Endothelial cell of umbilical vein (primary cell): ENCODE results near the gene SSMEM1. TPM values are rescaled to one million over a fixed set of nuclear protein-coding genes. Genes with fewer than 3 reads are reported as not detected.

Source experiments
- BruUV-seq: library from RNA; stranded (reverse); fragments of 400-500 nt; replicated peaks from 2 replicates; lab custom pipeline; 2021; lab: Mats Ljungman, UMichigan
- CTCF ChIA-PET: fragments of 300-600, 350-600 bp; sonication (Branson Sonifier 250); formaldehyde crosslinking; loops from one replicate; lab custom pipeline; 2021; ENCODE audit warnings: antibody characterized with exemption, inconsistent platforms; lab: Charles Lee
- POLR2A ChIA-PET: fragments of 300-600, 350-600 bp; sonication (Branson Sonifier 250); formaldehyde crosslinking; loops from one replicate; lab custom pipeline; 2021; ENCODE audit warnings: antibody characterized with exemption, inconsistent platforms; lab: Charles Lee
- DNase-seq: peaks from one replicate; pipeline ENCODE4 v3.0.0-alpha.2; 2011; ENCODE audit warnings: low read depth, low spot score
- FAIRE-seq: peaks from 2 replicates; lab custom pipeline; 2011; peaks lifted over from hg19 to GRCh38; lab: Jason Lieb, UNC
- H2AFZ ChIP-seq: 2 replicates; pipeline ENCODE4 v1.6.0; 2012; ENCODE audit warnings: low read depth, low read length, control low read depth, inconsistent platforms
- H3K27ac ChIP-seq: 2 replicates; pipeline ENCODE4 v1.5.1; 2011; ENCODE audit warnings: low read depth, mild to moderate bottlenecking, control low read depth, low read length, moderate library complexity; ENCODE audit not compliant: insufficient read depth
- H3K27me3 ChIP-seq, 2 experiments: 2 replicates each; pipeline versions ENCODE4 v1.6.0 to v1.6.1; 2011; ENCODE audit warnings: low read length in 2 of 2, mixed read lengths in 1 of 2; ENCODE audit not compliant: control insufficient read depth in 2 of 2, insufficient read depth in 2 of 2
- H3K36me3 ChIP-seq, 2 experiments: 2 replicates in 1 of 2; 3 replicates in 1 of 2; pipeline ENCODE4 v1.5.1; 2011; ENCODE audit warnings: low read length in 2 of 2, mild to moderate bottlenecking in 1 of 2, moderate library complexity in 1 of 2; ENCODE audit not compliant: control insufficient read depth in 2 of 2, insufficient read depth in 2 of 2; ENCODE audit errors: extremely low read depth in 1 of 2
- H3K4me1 ChIP-seq: 3 replicates; pipeline ENCODE4 v1.5.1; 2011; ENCODE audit warnings: mild to moderate bottlenecking, low read length; ENCODE audit not compliant: control insufficient read depth, insufficient read depth; ENCODE audit errors: extremely low read depth
- H3K4me2 ChIP-seq: 2 replicates; pipeline ENCODE4 v1.6.1; 2011; ENCODE audit warnings: low read length, control low read depth, mixed read lengths; ENCODE audit not compliant: insufficient read depth
- H3K4me3 ChIP-seq, 3 experiments: fragments of 200-600 bp in 1 of 3; sonication (generic), shearing (Covaris generic) in 1 of 3; replicated peaks in 1 of 3; 2 replicates each; pipeline ENCODE4 v1.5.1; 2011 to 2016; ENCODE audit warnings: control low read depth in 3 of 3, low read length in 3 of 3, mild to moderate bottlenecking in 2 of 3, inconsistent platforms in 1 of 3, low read depth in 1 of 3, moderate library complexity in 1 of 3; ENCODE audit not compliant: insufficient read depth in 1 of 3
- H3K79me2 ChIP-seq: 2 replicates; pipeline ENCODE4 v1.6.0; 2012; ENCODE audit warnings: low read length, inconsistent platforms; ENCODE audit not compliant: control insufficient read depth, insufficient read depth
- H3K9ac ChIP-seq: replicated peaks from 2 replicates; pipeline ENCODE3; 2011; ENCODE audit warnings: low read length, control low read depth; ENCODE audit not compliant: insufficient read depth; ENCODE audit errors: extremely low read depth
- H3K9me1 ChIP-seq: replicated peaks from 3 replicates; pipeline ENCODE4 v1.6.0; 2011; ENCODE audit warnings: mild to moderate bottlenecking, low read length; ENCODE audit not compliant: control insufficient read depth, insufficient read depth; ENCODE audit errors: extremely low read depth
- H3K9me3 ChIP-seq: replicated peaks from 2 replicates; pipeline ENCODE4 v1.5.1; 2012; ENCODE audit warnings: low read length, inconsistent platforms; ENCODE audit not compliant: control insufficient read depth, insufficient read depth
- H4K20me1 ChIP-seq: replicated peaks from 2 replicates; pipeline ENCODE3; 2011; ENCODE audit warnings: mild to moderate bottlenecking, low read length; ENCODE audit not compliant: control insufficient read depth, insufficient read depth; ENCODE audit errors: extremely low read depth
- GATA2 ChIP-seq: IDR thresholded peaks from 2 replicates; pipeline ENCODE4 v1.7.0; 2011; ENCODE audit warnings: low read depth, mild to moderate bottlenecking, moderate library complexity, mixed read lengths, low read length; ENCODE audit not compliant: insufficient read length, insufficient read depth
- JUN ChIP-seq: IDR thresholded peaks from 2 replicates; pipeline ENCODE4 v1.6.1; 2011; ENCODE audit warnings: borderline replicate concordance, low read depth; ENCODE audit not compliant: insufficient read length, insufficient read depth
- POLR2AphosphoS5 ChIP-seq: IDR thresholded peaks from 2 replicates; pipeline ENCODE4 v1.6.1; 2012; ENCODE audit warnings: low read depth, mild to moderate bottlenecking, control low read depth, low read length, moderate library complexity; ENCODE audit not compliant: insufficient read depth
- dilution Hi-C: fragments of 300-500 bp; cut with MboI; formaldehyde crosslinking; loops from one replicate; pipeline ENCODE4 v1.15.0; 2019; ENCODE audit warnings: low sequenced_read_pairs; ENCODE audit not compliant: extremely low pct_ligation_motif_present
- intact Hi-C: fragments of 100-400 bp; cut with micrococcal nuclease; formaldehyde crosslinking; loops from one replicate; pipeline ENCODE4 v1.10.0; 2022
- polyA plus RNA-seq, 4 experiments: library from polyadenylated mRNA; depleted of rRNA in 3 of 4; stranded (reverse) in 3 of 4; unstranded in 1 of 4; fragments of >200 nt; gene quantifications; 2 replicates each; pipeline versions ENCODE4 v1.2.1 to v1.2.3, GENCODE V29; 2011 to 2012; ENCODE audit warnings: missing spikeins in 1 of 4
- total RNA-seq: library from RNA; stranded (reverse); gene quantifications from 2 replicates; pipeline ENCODE4 v1.2.3, GENCODE V29; 2021
- TF ChIP-seq, protein P1 (sequence below), 2 donors: IDR thresholded peaks; 1 replicate in 1 of 2; 2 replicates in 1 of 2; pipeline ENCODE4 v1.5.1; 2011; ENCODE audit warnings: low read length in 2 of 2, mild to moderate bottlenecking in 2 of 2, moderate library complexity in 2 of 2, control low read depth in 1 of 2, inconsistent platforms in 1 of 2, low read depth in 1 of 2; ENCODE audit not compliant: insufficient read depth in 1 of 2; ENCODE audit errors: extremely low read depth in 1 of 2

Gene SSMEM1
- total and polyA plus RNA-seq, 2 donors (not counting 3 experiments of a cell fraction or from before 2014, with no cell fraction given): not detected

- BruUV-seq: no TSS peak
- Histone ChIP-seq H3K27me3 (no peaks in the 10 kb centered on the region), H3K36me3 (no peaks in the 10 kb centered on the region), H3K79me2 (no peaks in the 10 kb centered on the region), H2AFZ (no peak overlapping the region), H4K20me1 (no peaks in the 10 kb centered on the region), H3K4me2 (no peak overlapping the region), H3K9me1 (no peaks in the 10 kb centered on the region), H3K9ac (no peak overlapping the region), H3K9me3 (no peaks in the 10 kb centered on the region), H3K4me3 (no peak overlapping the region), H3K27ac (no peak overlapping the region), H3K4me1 (no peaks in the 10 kb centered on the region)
- ChIA-PET POLR2A (no interaction called here), CTCF (interaction anchor here (1.7 kb wide), 1 partner anchor 9 kb away, joined by 3 read pairs; no protein-coding TSS in a partner anchor)
- intact Hi-C loops (no loop called here), dilution Hi-C loops (no loop called here)
- TF ChIP-seq, protein P1, sequence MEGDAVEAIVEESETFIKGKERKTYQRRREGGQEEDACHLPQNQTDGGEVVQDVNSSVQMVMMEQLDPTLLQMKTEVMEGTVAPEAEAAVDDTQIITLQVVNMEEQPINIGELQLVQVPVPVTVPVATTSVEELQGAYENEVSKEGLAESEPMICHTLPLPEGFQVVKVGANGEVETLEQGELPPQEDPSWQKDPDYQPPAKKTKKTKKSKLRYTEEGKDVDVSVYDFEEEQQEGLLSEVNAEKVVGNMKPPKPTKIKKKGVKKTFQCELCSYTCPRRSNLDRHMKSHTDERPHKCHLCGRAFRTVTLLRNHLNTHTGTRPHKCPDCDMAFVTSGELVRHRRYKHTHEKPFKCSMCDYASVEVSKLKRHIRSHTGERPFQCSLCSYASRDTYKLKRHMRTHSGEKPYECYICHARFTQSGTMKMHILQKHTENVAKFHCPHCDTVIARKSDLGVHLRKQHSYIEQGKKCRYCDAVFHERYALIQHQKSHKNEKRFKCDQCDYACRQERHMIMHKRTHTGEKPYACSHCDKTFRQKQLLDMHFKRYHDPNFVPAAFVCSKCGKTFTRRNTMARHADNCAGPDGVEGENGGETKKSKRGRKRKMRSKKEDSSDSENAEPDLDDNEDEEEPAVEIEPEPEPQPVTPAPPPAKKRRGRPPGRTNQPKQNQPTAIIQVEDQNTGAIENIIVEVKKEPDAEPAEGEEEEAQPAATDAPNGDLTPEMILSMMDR (IDR thresholded peaks at IDR 0.05; ENCODE audit: extremely low read depth in 1 of 2, insufficient read depth in 1 of 2, low read depth in 1 of 2, low read length in 2 of 2): no peak
- no peak for DNase-seq
- no peak for FAIRE-seq
These were observed 50.9 kb downstream of the SSMEM1 start for GRCh38 chr7:130258494-130259078.

DNA sequence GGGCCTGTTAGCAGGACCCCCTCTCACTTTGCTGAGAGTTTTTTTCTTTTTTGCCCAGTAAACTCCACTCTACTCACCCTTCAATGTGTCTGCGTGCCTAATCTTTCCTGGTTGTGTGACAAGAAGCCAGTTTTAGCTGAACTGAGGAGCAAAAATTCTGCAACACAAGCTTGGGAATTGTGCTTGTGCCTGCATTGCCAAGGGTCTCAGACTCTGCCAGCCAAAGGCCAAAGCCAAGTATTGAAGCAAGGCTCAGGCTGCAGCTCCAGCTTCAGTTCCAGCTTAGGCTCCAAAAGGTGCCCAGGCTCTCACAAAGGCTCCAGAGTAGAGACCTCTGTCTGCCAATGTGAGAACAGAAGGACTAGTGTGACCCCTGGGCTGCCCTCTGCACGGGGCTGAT lies 54.8 kb downstream of the SSMEM1 start:
- Histone ChIP-seq H3K9me3 (no peaks in the 10 kb centered on the region), H3K4me3 (no peak overlapping the region), H3K4me1 (no peaks in the 10 kb centered on the region), H3K27ac (no peak overlapping the region), H2AFZ (no peak overlapping the region), H3K9me1 (no peaks in the 10 kb centered on the region), H3K36me3 (no peaks in the 10 kb centered on the region), H3K27me3 (no peaks in the 10 kb centered on the region), H3K4me2 (no peak overlapping the region), H4K20me1 (no peaks in the 10 kb centered on the region), H3K9ac (no peak overlapping the region), H3K79me2 (no peaks in the 10 kb centered on the region)
- POLR2A ChIA-PET: no interaction called here
- BruUV-seq: no TSS peak
- FAIRE-seq (no peak), DNase-seq (no peak)
- TF ChIP-seq, protein P1 (IDR thresholded peaks at IDR 0.05; ENCODE audit: extremely low read depth in 1 of 2, insufficient read depth in 1 of 2, low read depth in 1 of 2, low read length in 2 of 2): no peak
- TF ChIP-seq GATA2 (no peak), POLR2AphosphoS5 (no peak), JUN (no peak)
- CTCF ChIA-PET: no interaction called here
- intact Hi-C loops: no loop called here
- dilution Hi-C loops: no loop called here
